Glomerular visceral epithelial cell (primary cell): ENCODE measurements around the gene PATE1.

Experiments
- DNase-seq: peaks from one replicate; pipeline ENCODE4 v3.0.0-alpha.2; 2016; ENCODE audit errors: extremely low spot score

Gene PATE1

DNA sequence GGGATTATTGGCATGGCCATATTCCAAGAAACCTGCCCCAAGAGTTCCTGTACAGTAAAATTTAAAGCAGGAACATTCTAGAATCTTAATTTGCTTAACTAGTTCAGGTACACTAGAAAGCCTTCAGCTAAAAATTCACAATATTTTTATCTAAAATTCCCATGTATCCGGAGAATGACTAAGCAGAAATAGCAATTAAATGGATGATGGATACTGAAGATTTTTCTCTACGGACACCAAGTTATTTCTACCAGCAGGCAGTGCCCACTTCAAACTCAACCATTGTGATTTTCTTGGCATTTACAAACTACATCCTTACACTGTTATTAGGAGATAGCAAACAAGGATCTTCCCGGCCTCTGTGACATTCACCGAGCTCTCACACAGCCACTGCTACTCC is 44.7 kb downstream of the PATE1 start:
- DNase-seq = no peak

DNA sequence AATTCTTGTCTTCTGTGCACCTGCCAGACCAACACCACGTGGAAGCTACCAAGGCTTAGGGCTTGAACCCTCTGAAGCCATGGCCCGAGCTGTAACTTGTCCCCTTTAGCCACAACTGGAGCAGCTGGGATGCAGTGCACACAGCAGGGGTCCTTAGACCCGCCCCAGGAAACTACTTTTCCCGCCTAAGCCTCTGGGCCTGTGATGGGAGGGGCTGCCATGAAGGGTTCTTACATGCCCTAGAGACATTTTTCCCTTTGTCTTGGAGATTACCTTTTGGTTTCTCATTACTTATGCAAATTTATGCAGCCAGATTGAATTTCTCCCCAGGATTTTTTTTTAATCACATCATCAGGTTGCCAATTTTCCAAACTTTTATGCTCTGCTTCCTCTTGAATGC is 51.6 kb downstream of the PATE1 start:
- DNase-seq = no peak
